Measurements from ENCODE around the gene FIBP.

The FIBP gene

GRCh38 chr11:65888163-65888814 lies at the start of gene FIBP:
Gene FIBP, minus strand, starts transcription at chr11:65888471. Its CDS starts 53 bp downstream, at chr11:65888418.
- no peaks in the 10 kb centered on the region for H3K9me3 ChIP-seq (ENCODE audit: control insufficient read depth, insufficient read depth, low read depth, low read length)
- peaks cover 36% of the 10 kb centered on the region for H3K36me3 ChIP-seq (ENCODE audit: control insufficient read depth, insufficient read depth, low read length)
- H3K9ac ChIP-seq (ENCODE audit: low read length) = peak within 1 kb of the TSS; percentile 63
- peak within 1 kb of the TSS; percentile 94 for H3K4me3 ChIP-seq (ENCODE audit: low read depth, low read length)
- H3K27ac ChIP-seq (ENCODE audit: low read depth, low read length) = peak within 1 kb of the TSS; percentile 26; the same call in 1 of the 2 replicates
- H3K4me1 ChIP-seq (ENCODE audit: control insufficient read depth, insufficient read depth, low read length) = peaks cover 22% of the 10 kb centered on the region
- H3K27me3 ChIP-seq (ENCODE audit: control insufficient read depth, insufficient read depth, low read length) = peaks cover 14% of the 10 kb centered on the region

GRCh38 chr11:65937766-65938165 lies 49.5 kb upstream of the FIBP start:
- Histone ChIP-seq H3K36me3 (ENCODE audit: control insufficient read depth, insufficient read depth, low read length) (no peaks in the 10 kb centered on the region), H3K9ac (ENCODE audit: low read length) (no peak overlapping the region), H3K27ac (ENCODE audit: low read depth, low read length) (no peak overlapping the region), H3K4me3 (ENCODE audit: low read depth, low read length) (no peak overlapping the region), H3K27me3 (ENCODE audit: control insufficient read depth, insufficient read depth, low read length) (no peaks in the 10 kb centered on the region), H3K9me3 (ENCODE audit: control insufficient read depth, insufficient read depth, low read depth, low read length) (no peaks in the 10 kb centered on the region), H3K4me1 (ENCODE audit: control insufficient read depth, insufficient read depth, low read length) (peaks cover 16% of the 10 kb centered on the region)

GRCh38 chr11:65934014-65934413 lies 45.7 kb upstream of the FIBP start:
- Histone ChIP-seq H3K36me3 (ENCODE audit: control insufficient read depth, insufficient read depth, low read length) (no peaks in the 10 kb centered on the region), H3K4me3 (ENCODE audit: low read depth, low read length) (no peak overlapping the region), H3K9me3 (ENCODE audit: control insufficient read depth, insufficient read depth, low read depth, low read length) (no peaks in the 10 kb centered on the region), H3K27ac (ENCODE audit: low read depth, low read length) (no peak overlapping the region), H3K4me1 (ENCODE audit: control insufficient read depth, insufficient read depth, low read length) (peaks cover 23% of the 10 kb centered on the region), H3K9ac (ENCODE audit: low read length) (no peak overlapping the region), H3K27me3 (ENCODE audit: control insufficient read depth, insufficient read depth, low read length) (no peaks in the 10 kb centered on the region)

GRCh38 chr11:65932558-65932919 lies 44.3 kb upstream of the FIBP start:
- Histone ChIP-seq H3K9me3 (ENCODE audit: control insufficient read depth, insufficient read depth, low read depth, low read length) (no peaks in the 10 kb centered on the region), H3K36me3 (ENCODE audit: control insufficient read depth, insufficient read depth, low read length) (no peaks in the 10 kb centered on the region), H3K27ac (ENCODE audit: low read depth, low read length) (no peak overlapping the region), H3K4me3 (ENCODE audit: low read depth, low read length) (peak overlapping the region; percentile 39), H3K27me3 (ENCODE audit: control insufficient read depth, insufficient read depth, low read length) (no peaks in the 10 kb centered on the region), H3K9ac (ENCODE audit: low read length) (no peak overlapping the region), H3K4me1 (ENCODE audit: control insufficient read depth, insufficient read depth, low read length) (peaks cover 23% of the 10 kb centered on the region)

GRCh38 chr11:65931773-65932557 lies 43.7 kb upstream of the FIBP start:
- Histone ChIP-seq H3K9me3 (ENCODE audit: control insufficient read depth, insufficient read depth, low read depth, low read length) (no peaks in the 10 kb centered on the region), H3K27ac (ENCODE audit: low read depth, low read length) (no peak overlapping the region), H3K4me3 (ENCODE audit: low read depth, low read length) (peak overlapping the region; percentile 39), H3K9ac (ENCODE audit: low read length) (no peak overlapping the region), H3K27me3 (ENCODE audit: control insufficient read depth, insufficient read depth, low read length) (no peaks in the 10 kb centered on the region), H3K4me1 (ENCODE audit: control insufficient read depth, insufficient read depth, low read length) (peaks cover 20% of the 10 kb centered on the region), H3K36me3 (ENCODE audit: control insufficient read depth, insufficient read depth, low read length) (no peaks in the 10 kb centered on the region)

- H3K4me3 ChIP-seq (ENCODE audit: low read depth, low read length) = no peak overlapping the region
- H3K9ac ChIP-seq (ENCODE audit: low read length) = no peak overlapping the region
- no peak overlapping the region for H3K27ac ChIP-seq (ENCODE audit: low read depth, low read length)
- no peaks in the 10 kb centered on the region for H3K36me3 ChIP-seq (ENCODE audit: control insufficient read depth, insufficient read depth, low read length)
- H3K27me3 ChIP-seq (ENCODE audit: control insufficient read depth, insufficient read depth, low read length) = no peaks in the 10 kb centered on the region
- H3K4me1 ChIP-seq (ENCODE audit: control insufficient read depth, insufficient read depth, low read length) = peaks cover 20% of the 10 kb centered on the region
- H3K9me3 ChIP-seq (ENCODE audit: control insufficient read depth, insufficient read depth, low read depth, low read length) = no peaks in the 10 kb centered on the region
Observed at GRCh38 chr11:65928667-65929066, 40.4 kb upstream of the FIBP start.

- no peak overlapping the region for H3K9ac ChIP-seq (ENCODE audit: low read length)
Observed at GRCh38 chr11:65927904-65928397, 39.7 kb upstream of the FIBP start.

GRCh38 chr11:65925397-65925796 lies 37.1 kb upstream of the FIBP start:
- Histone ChIP-seq H3K9ac (ENCODE audit: low read length) (no peak overlapping the region), H3K27me3 (ENCODE audit: control insufficient read depth, insufficient read depth, low read length) (no peaks in the 10 kb centered on the region), H3K4me3 (ENCODE audit: low read depth, low read length) (no peak overlapping the region), H3K9me3 (ENCODE audit: control insufficient read depth, insufficient read depth, low read depth, low read length) (no peaks in the 10 kb centered on the region), H3K4me1 (ENCODE audit: control insufficient read depth, insufficient read depth, low read length) (peaks cover 7% of the 10 kb centered on the region), H3K27ac (ENCODE audit: low read depth, low read length) (no peak overlapping the region), H3K36me3 (ENCODE audit: control insufficient read depth, insufficient read depth, low read length) (peaks cover 23% of the 10 kb centered on the region)

More at GRCh38 chr11:65927904-65928397, 39.7 kb upstream of the FIBP start:
- Histone ChIP-seq H3K4me1 (ENCODE audit: control insufficient read depth, insufficient read depth, low read length) (peaks cover 20% of the 10 kb centered on the region), H3K4me3 (ENCODE audit: low read depth, low read length) (no peak overlapping the region), H3K36me3 (ENCODE audit: control insufficient read depth, insufficient read depth, low read length) (peaks cover 6% of the 10 kb centered on the region), H3K27me3 (ENCODE audit: control insufficient read depth, insufficient read depth, low read length) (no peaks in the 10 kb centered on the region), H3K9me3 (ENCODE audit: control insufficient read depth, insufficient read depth, low read depth, low read length) (no peaks in the 10 kb centered on the region), H3K27ac (ENCODE audit: low read depth, low read length) (no peak overlapping the region)

- Histone ChIP-seq H3K4me3 (ENCODE audit: low read depth, low read length) (no peak overlapping the region), H3K9ac (ENCODE audit: low read length) (no peak overlapping the region), H3K36me3 (ENCODE audit: control insufficient read depth, insufficient read depth, low read length) (peaks cover 24% of the 10 kb centered on the region), H3K4me1 (ENCODE audit: control insufficient read depth, insufficient read depth, low read length) (peaks cover 16% of the 10 kb centered on the region), H3K27me3 (ENCODE audit: control insufficient read depth, insufficient read depth, low read length) (no peaks in the 10 kb centered on the region), H3K9me3 (ENCODE audit: control insufficient read depth, insufficient read depth, low read depth, low read length) (no peaks in the 10 kb centered on the region), H3K27ac (ENCODE audit: low read depth, low read length) (no peak overlapping the region)
Observed at GRCh38 chr11:65922565-65922964, 34.3 kb upstream of the FIBP start.

GRCh38 chr11:65921876-65922275 lies 33.6 kb upstream of the FIBP start:
- H3K4me3 ChIP-seq (ENCODE audit: low read depth, low read length) = no peak overlapping the region
- no peaks in the 10 kb centered on the region for H3K27me3 ChIP-seq (ENCODE audit: control insufficient read depth, insufficient read depth, low read length)
- no peak overlapping the region for H3K27ac ChIP-seq (ENCODE audit: low read depth, low read length)
- peaks cover 24% of the 10 kb centered on the region for H3K36me3 ChIP-seq (ENCODE audit: control insufficient read depth, insufficient read depth, low read length)
- H3K9me3 ChIP-seq (ENCODE audit: control insufficient read depth, insufficient read depth, low read depth, low read length) = no peaks in the 10 kb centered on the region
- H3K9ac ChIP-seq (ENCODE audit: low read length) = no peak overlapping the region
- H3K4me1 ChIP-seq (ENCODE audit: control insufficient read depth, insufficient read depth, low read length) = peaks cover 20% of the 10 kb centered on the region

- peaks cover 24% of the 10 kb centered on the region for H3K36me3 ChIP-seq (ENCODE audit: control insufficient read depth, insufficient read depth, low read length)
- H3K4me3 ChIP-seq (ENCODE audit: low read depth, low read length) = no peak overlapping the region
- no peaks in the 10 kb centered on the region for H3K27me3 ChIP-seq (ENCODE audit: control insufficient read depth, insufficient read depth, low read length)
- no peak overlapping the region for H3K27ac ChIP-seq (ENCODE audit: low read depth, low read length)
- H3K4me1 ChIP-seq (ENCODE audit: control insufficient read depth, insufficient read depth, low read length) = peaks cover 23% of the 10 kb centered on the region
- H3K9me3 ChIP-seq (ENCODE audit: control insufficient read depth, insufficient read depth, low read depth, low read length) = no peaks in the 10 kb centered on the region
- H3K9ac ChIP-seq (ENCODE audit: low read length) = no peak overlapping the region
Observed at GRCh38 chr11:65921033-65921555, 32.8 kb upstream of the FIBP start.
